ENCODE results near the gene SELENOI.
A peak's percentile ranks its signal among the peaks of the same experiment; 100 is the strongest.
"Not testable (repeated sequence)": the region's sequence is repeated elsewhere in the genome, so short reads cannot be mapped to it uniquely, and the experiment has no call there.

The SELENOI gene

GRCh38 chr2:26349690-26350089 lies 3.7 kb downstream of the SELENOI start:
- no peaks in the 10 kb centered on the region for H3K27me3 ChIP-seq (replicated peaks)
- TF ChIP-seq CTCF (IDR thresholded peaks at IDR 0.05; ENCODE audit: low read depth, low read length, missing control alignments), result no peak
- no peak overlapping the region for H3K27ac ChIP-seq
- in situ Hi-C loops (cut with HindIII; ENCODE audit: low pct_ligation_motif_present, low sequenced_read_pairs), result no loop called here
- no peaks in the 10 kb centered on the region for H3K36me3 ChIP-seq (replicated peaks)
- DNase-seq, result no peak
- H3K4me3 ChIP-seq (ENCODE audit: low read depth, low read length), result no peak overlapping the region

GRCh38 chr2:26351375-26352090 lies 5.6 kb downstream of the SELENOI start:
- Histone ChIP-seq H3K36me3 (replicated peaks) (no peaks in the 10 kb centered on the region), H3K27ac (no peak overlapping the region), H3K4me3 (ENCODE audit: low read depth, low read length) (no peak overlapping the region), H3K27me3 (replicated peaks) (no peaks in the 10 kb centered on the region)
- in situ Hi-C loops (cut with HindIII; ENCODE audit: low pct_ligation_motif_present, low sequenced_read_pairs), result no loop called here
- no peak for DNase-seq
- no peak for TF ChIP-seq CTCF (IDR thresholded peaks at IDR 0.05; ENCODE audit: low read depth, low read length, missing control alignments)

GRCh38 chr2:26352892-26353291 lies 6.9 kb downstream of the SELENOI start:
- DNase-seq, result peak; percentile 61
- no peak for TF ChIP-seq CTCF (IDR thresholded peaks at IDR 0.05; ENCODE audit: low read depth, low read length, missing control alignments)
- Histone ChIP-seq H3K36me3 (replicated peaks) (no peaks in the 10 kb centered on the region), H3K4me3 (ENCODE audit: low read depth, low read length) (no peak overlapping the region), H3K27me3 (replicated peaks) (no peaks in the 10 kb centered on the region), H3K27ac (no peak overlapping the region)
- in situ Hi-C loops (cut with HindIII; ENCODE audit: low pct_ligation_motif_present, low sequenced_read_pairs), result no loop called here

DNA sequence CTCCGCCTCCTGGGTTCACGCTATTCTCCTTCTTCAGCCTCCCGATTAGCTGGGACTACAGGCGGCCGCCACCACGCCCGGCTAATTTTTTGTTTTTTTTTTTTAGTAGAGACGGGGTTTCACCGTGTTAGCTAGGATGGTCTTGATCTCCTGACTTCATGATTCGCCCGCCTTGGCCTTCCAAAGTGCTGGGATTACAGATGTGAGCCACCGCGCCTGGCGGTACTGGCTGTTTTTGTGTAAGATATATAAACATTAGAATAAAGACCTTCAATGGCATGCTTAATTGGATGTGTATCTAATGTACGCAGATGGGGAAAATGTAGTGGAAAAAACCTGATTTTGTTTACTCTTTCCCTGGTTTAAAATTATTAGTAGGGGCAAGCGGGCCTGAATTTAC lies 8.5 kb downstream of the SELENOI start:
- DNase-seq; in situ Hi-C loops (cut with HindIII; ENCODE audit: low pct_ligation_motif_present, low sequenced_read_pairs); H3K27me3 ChIP-seq (replicated peaks); H3K36me3 ChIP-seq (replicated peaks); H3K4me3 ChIP-seq (ENCODE audit: low read depth, low read length); H3K27ac ChIP-seq: not testable (repeated sequence)

- peak; percentile 88 for DNase-seq
- Histone ChIP-seq H3K4me3 (ENCODE audit: low read depth, low read length) (no peak overlapping the region), H3K27ac (peak overlapping the region; percentile 64), H3K36me3 (replicated peaks) (no peaks in the 10 kb centered on the region), H3K27me3 (replicated peaks) (no peaks in the 10 kb centered on the region)
- no peak for TF ChIP-seq CTCF (IDR thresholded peaks at IDR 0.05; ENCODE audit: low read depth, low read length, missing control alignments)
- in situ Hi-C loops (cut with HindIII; ENCODE audit: low pct_ligation_motif_present, low sequenced_read_pairs), result no loop called here
Observed at GRCh38 chr2:26355038-26355995, 9.4 kb downstream of the SELENOI start.

DNA sequence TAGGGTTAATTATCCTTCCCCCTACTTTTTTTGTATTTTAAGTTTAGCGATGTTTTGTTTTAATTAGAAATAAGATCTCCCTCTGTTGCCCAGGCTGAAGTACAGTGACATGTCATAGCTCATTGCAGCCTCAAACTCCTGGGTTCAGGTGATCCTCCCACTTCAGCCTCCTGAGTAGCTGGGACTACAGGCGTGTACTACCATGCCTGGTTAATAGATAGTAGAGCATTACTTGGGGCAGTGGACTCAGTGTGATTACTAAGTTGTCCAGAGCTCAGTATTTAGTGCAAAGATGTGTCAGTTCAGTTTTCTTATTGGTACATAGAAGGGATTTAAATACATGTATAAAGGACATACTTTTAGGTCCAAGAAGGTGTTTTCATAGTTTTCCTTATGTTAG lies 10.2 kb downstream of the SELENOI start:
- DNase-seq, result no peak
- in situ Hi-C loops (cut with HindIII; ENCODE audit: low pct_ligation_motif_present, low sequenced_read_pairs), result no loop called here
- H3K27ac ChIP-seq, result no peak overlapping the region
- no peaks in the 10 kb centered on the region for H3K36me3 ChIP-seq (replicated peaks)
- H3K27me3 ChIP-seq (replicated peaks), result no peaks in the 10 kb centered on the region
- TF ChIP-seq CTCF (IDR thresholded peaks at IDR 0.05; ENCODE audit: low read depth, low read length, missing control alignments), result no peak
- no peak overlapping the region for H3K4me3 ChIP-seq (ENCODE audit: low read depth, low read length)
